Sigmoid colon (tissue), 4 donors: ENCODE data around the gene KIAA0586.

ENCODE experiments used
- POLR2AphosphoS5 ChIP-seq, 4 donors: sonication (generic); formaldehyde crosslinking; IDR thresholded peaks; one replicate each; pipeline ENCODE4 v1.6.1; 2017; ENCODE audit warnings: antibody characterized with exemption in 4 of 4
- TF ChIP-seq, protein P1 (sequence below), 4 experiments: fragments of 450-650 bp in 3 of 4; fragments of 200-600 bp in 1 of 4; IDR thresholded peaks; one replicate each; pipeline ENCODE4 v1.5.1; 2016 to 2019; ENCODE audit warnings: antibody characterized with exemption in 4 of 4, mild to moderate bottlenecking in 3 of 4, moderate library complexity in 2 of 4

DNA sequence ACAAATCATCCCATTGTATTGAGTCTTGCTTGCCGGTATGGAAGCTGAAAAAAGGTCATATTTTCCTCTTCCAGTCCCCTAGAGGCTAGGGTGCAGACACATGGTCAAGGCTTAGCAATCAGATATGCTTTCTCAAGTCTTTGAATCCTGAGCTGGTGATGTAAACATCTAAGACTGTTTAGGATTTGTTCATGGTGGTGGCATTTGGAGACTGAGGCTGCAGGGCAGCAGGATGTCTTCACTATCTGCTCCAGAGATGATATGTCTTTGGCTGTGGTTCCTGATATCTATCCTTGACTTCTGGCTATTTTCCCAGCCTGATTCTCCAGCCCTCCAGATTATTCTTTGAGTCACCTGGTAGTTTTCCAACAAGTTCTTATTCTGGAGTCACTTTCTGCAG, 159.8 kb downstream of the KIAA0586 start:
- TF ChIP-seq, protein P1, sequence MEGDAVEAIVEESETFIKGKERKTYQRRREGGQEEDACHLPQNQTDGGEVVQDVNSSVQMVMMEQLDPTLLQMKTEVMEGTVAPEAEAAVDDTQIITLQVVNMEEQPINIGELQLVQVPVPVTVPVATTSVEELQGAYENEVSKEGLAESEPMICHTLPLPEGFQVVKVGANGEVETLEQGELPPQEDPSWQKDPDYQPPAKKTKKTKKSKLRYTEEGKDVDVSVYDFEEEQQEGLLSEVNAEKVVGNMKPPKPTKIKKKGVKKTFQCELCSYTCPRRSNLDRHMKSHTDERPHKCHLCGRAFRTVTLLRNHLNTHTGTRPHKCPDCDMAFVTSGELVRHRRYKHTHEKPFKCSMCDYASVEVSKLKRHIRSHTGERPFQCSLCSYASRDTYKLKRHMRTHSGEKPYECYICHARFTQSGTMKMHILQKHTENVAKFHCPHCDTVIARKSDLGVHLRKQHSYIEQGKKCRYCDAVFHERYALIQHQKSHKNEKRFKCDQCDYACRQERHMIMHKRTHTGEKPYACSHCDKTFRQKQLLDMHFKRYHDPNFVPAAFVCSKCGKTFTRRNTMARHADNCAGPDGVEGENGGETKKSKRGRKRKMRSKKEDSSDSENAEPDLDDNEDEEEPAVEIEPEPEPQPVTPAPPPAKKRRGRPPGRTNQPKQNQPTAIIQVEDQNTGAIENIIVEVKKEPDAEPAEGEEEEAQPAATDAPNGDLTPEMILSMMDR (IDR thresholded peaks at IDR 0.05) = no peak
- TF ChIP-seq POLR2AphosphoS5 (IDR thresholded peaks at IDR 0.05) = no peak
